ENCODE measurements around the gene PLEKHG3.

GRCh38 chr14:64728856-64729255 is 24.6 kb downstream of the PLEKHG3 start:
- no peak for TF ChIP-seq CTCF (conservative IDR thresholded peaks at IDR 0.05)
- TF ChIP-seq ZFX (IDR thresholded peaks at IDR 0.05): no peak

Data from C4-2B (cell line).